ENCODE results near the gene CDK5.
A peak's percentile ranks its signal among the peaks of the same experiment; 100 is the strongest.

- no peak for TF ChIP-seq CTCF (IDR thresholded peaks at IDR 0.05)
- no peak for TF ChIP-seq POLR2A (IDR thresholded peaks at IDR 0.05)
- TF ChIP-seq POLR2AphosphoS5 (IDR thresholded peaks at IDR 0.05), result peak in 1 of 3 donors; percentile 47
Measured at GRCh38 chr7:151083071-151083823, 25.6 kb upstream of the CDK5 start, which contains the start of gene TMUB1.

Data from breast epithelium (tissue), 3 donors.